Activated T-cell treated with anti-CD3 and anti-CD28 coated beads, Interleukin-2, amount 50 U/mL, for 4 hours (primary cell): ENCODE results near the gene SCUBE1. TPM values are rescaled to one million over a fixed set of nuclear protein-coding genes. Genes with fewer than 3 reads are reported as not detected.
A peak's percentile ranks its signal among the peaks of the same experiment; 100 is the strongest.

Source experiments
- ATAC-seq, 2 donors: fragments of 200-7000 bp; cut with Tn5 transposase; one replicate each; pipeline ENCODE4 v1.10.0; 2021
- DNase-seq: peaks from one replicate; pipeline ENCODE4 v3.0.0-alpha.2; 2020
- H3K27me3 Mint-ChIP-seq: one replicate; pipeline ENCODE4 v1.8.0; 2021; ENCODE audit warnings: low read depth, mixed read lengths
- H3K36me3 Mint-ChIP-seq: one replicate; pipeline ENCODE4 v1.8.0; 2022; ENCODE audit warnings: mixed read lengths; ENCODE audit not compliant: insufficient read depth
- H3K4me1 Mint-ChIP-seq: one replicate; pipeline ENCODE4 v1.8.0; 2021; ENCODE audit warnings: low read depth, mixed read lengths
- H3K4me3 Mint-ChIP-seq: one replicate; pipeline ENCODE4 v1.8.0; 2021; ENCODE audit warnings: mild to moderate bottlenecking, moderate library complexity, mixed read lengths
- H3K9me3 Mint-ChIP-seq: one replicate; pipeline ENCODE4 v1.8.0; 2021; ENCODE audit warnings: mixed read lengths
- total RNA-seq, 3 donors: library from RNA; stranded (reverse); gene quantifications; one replicate each; pipeline ENCODE4 v1.2.1, GENCODE V29; 2021

The SCUBE1 gene
- total RNA-seq, result under 1 TPM in 1 of 3 donors, not detected in 2; 0.08 TPM

DNA sequence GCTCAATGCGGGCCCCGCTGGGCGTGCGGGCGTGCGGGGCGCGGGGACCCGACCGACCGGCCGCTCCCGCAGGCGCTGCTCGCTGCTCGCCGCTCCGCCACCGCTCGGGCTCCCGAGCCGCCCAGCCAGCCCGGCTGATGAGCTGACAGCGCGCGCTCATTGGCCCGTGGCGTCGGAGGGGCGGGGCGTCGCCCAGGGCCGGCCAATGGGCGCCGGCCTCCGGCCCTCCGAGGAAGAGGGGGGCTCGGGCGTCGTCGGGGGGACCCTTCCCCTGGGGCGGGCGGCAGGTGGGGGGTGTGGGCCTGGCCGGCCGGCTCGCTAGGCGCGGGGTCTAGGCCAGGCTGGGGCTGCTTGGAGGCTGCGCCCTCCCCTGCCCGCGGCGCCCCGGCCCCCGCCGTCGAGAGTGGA is at the start of gene SCUBE1:
TSS of gene SCUBE1 (minus strand) at position 111 of the 408 bp plus-strand sequence. CDS start 111 bp downstream, outside the sequence.
- H3K27me3 Mint-ChIP-seq, result peaks cover 58% of the 10 kb centered on the region

DNA sequence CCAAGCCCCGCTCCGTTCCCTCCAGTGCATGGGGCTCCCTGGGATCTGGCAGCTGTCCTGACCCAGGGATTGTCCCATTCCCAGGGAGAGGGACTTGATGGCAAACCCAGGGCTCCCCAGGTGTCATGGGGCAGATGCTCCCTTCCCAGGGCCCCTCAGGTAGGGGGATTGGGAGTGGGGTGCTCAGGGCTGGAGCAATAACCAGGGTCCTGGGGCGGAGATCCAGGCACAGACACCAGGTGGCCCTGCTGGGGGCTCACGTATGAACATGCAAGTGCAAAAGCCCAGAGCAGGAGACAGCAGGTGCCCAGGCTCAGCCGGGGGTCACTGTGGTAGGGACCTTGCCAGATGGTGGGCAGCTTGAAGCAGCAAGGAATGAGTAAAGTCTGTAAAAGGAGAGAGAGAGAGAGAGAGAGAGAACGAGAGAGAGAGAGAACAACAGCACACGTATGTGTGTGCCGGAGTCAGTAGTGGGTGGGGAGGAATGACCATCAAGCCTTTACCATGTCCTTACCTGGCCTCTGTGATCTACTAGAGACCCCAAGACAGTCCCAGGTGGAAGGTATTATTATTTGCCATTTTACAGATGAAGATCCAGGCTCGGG is 49.3 kb upstream of the SCUBE1 start:
- Mint-ChIP-seq H3K4me1 (peaks cover 3% of the 10 kb centered on the region), H3K4me3 (no peak overlapping the region), H3K9me3 (no peaks in the 10 kb centered on the region), H3K27me3 (peaks cover 10% of the 10 kb centered on the region), H3K36me3 (no peaks in the 10 kb centered on the region)
- no peak for DNase-seq
- ATAC-seq, result no peak

More for the DNA sequence above, at the start of gene SCUBE1:
- peak; percentile 87 to 89 for ATAC-seq
- Mint-ChIP-seq H3K9me3 (no peaks in the 10 kb centered on the region), H3K36me3 (no peaks in the 10 kb centered on the region), H3K4me1 (peaks cover 15% of the 10 kb centered on the region), H3K4me3 (no peak within 1 kb of the TSS)
- DNase-seq, result peak; percentile 37

DNA sequence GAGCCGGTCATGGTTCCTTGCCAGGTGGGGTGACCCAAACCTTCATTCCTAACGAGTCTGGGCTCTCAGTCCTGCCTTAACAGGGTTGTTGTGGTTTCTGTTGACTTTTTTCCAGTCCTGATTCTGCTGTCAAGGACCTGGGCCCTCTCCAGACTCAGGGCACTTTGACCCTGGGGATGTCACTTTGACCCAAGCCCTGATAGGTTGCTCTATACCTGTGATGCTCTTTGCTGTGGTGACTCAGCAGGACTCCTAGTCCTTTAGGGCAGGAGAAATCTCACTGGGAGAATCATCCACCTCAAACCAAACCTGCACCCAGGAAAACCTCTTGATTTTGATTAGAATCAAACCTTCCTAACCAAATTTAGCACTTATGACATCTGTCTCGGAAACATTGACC is 48.1 kb upstream of the SCUBE1 start:
- ATAC-seq (no peak), DNase-seq (no peak)
- Mint-ChIP-seq H3K27me3 (peaks cover 17% of the 10 kb centered on the region), H3K36me3 (no peaks in the 10 kb centered on the region), H3K4me1 (peaks cover 3% of the 10 kb centered on the region), H3K9me3 (no peaks in the 10 kb centered on the region), H3K4me3 (no peak overlapping the region)

DNA sequence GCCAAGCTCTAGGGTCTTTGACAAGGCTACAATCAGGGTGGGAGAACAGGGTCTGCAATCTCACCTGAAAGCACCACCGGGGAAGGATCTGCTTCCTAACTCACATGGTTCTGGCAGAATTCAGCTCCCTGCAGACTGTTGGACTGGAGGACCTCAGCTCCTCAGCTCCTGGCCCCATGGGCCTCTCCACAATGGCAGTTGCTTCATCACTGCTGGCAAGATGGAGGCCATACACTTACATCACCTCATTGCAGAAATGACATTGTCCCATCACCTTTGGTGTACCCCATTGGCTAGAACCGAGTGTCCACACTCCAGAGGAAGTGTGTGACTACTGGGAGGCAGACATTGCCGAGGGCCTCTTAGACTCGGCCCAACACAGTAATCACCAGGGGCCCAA is 47.7 kb upstream of the SCUBE1 start:
- ATAC-seq, result no peak
- H3K4me3 Mint-ChIP-seq, result no peak overlapping the region
- H3K9me3 Mint-ChIP-seq, result no peaks in the 10 kb centered on the region
- H3K36me3 Mint-ChIP-seq, result no peaks in the 10 kb centered on the region
- no peak for DNase-seq
- peaks cover 3% of the 10 kb centered on the region for H3K4me1 Mint-ChIP-seq
- peaks cover 18% of the 10 kb centered on the region for H3K27me3 Mint-ChIP-seq

DNA sequence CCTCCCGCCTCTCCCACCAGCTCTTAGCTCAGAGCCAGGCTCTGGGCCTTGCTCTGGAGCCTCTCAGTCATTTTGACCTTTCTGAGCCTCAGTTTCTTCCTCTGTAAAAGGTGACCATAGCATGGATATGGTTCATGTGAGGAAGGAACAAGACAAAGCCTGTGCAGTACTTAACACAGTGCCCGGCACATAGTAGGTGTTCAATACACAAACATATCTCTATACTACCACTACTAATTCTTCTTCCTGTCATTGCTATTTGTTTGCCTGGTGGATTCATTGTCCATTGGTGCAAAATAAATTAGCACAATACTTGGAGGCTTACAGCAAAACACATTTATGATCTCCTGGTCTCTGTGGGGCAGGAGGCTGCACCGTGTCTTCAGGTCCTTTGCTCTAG is 47.0 kb upstream of the SCUBE1 start:
- H3K4me3 Mint-ChIP-seq, result no peak overlapping the region
- ATAC-seq, result no peak
- DNase-seq, result no peak
- H3K36me3 Mint-ChIP-seq, result no peaks in the 10 kb centered on the region
- H3K4me1 Mint-ChIP-seq, result peaks cover 5% of the 10 kb centered on the region
- peaks cover 21% of the 10 kb centered on the region for H3K27me3 Mint-ChIP-seq
- no peaks in the 10 kb centered on the region for H3K9me3 Mint-ChIP-seq

DNA sequence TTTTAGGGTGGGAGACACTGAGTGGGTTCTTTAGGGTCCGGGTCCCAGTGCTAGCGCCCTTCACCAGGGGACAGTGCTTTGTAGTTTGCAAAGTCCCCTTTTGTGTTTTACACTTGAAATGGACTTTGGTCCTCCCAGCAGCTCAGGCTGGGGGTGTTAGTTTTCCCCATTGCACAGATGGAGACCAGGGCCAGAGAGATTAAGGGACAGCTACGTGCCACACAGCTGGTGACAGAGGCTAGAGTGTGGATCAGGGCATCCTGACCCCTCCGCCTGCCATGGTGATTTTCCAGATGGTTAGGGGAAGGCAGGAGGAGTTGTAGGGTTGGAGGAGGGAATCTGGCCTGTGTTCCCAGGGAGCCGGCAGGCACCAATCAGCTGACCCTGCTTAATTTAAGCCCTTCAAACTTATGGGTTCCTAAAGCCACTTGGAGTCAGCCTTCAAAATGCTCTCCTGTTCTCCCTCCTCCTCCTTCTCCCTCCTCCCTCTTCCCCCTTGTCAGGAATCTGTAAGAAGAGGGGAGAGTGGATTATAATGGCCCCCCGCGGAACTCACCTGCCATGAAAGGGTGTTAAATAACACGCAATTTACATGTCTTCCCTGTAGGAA is 46.2 kb upstream of the SCUBE1 start:
- Mint-ChIP-seq H3K36me3 (no peaks in the 10 kb centered on the region), H3K9me3 (no peaks in the 10 kb centered on the region), H3K4me3 (no peak overlapping the region), H3K27me3 (peaks cover 25% of the 10 kb centered on the region), H3K4me1 (peaks cover 5% of the 10 kb centered on the region)
- no peak for DNase-seq
- ATAC-seq, result no peak

DNA sequence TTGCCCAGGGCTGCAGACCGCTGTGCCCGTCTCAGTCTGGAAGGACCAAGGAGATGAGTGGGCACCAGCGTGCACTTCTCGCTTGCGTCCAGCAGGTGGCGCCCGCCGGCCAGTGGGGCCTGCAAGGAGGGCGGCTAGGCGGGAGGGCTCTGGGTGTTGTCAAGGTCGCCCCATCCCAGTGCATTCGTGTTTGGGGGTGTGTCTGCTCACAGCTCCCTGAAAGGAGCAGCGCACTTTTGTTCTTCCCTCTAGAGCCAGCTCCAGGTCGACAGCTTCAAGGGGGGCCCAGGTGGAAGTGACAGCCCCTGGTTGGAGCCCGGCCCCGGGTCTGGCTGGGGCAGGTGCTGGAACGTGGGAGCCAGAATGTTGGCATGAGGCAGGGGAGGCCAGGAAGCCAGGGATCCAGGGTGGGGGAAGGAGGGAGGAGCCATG is 45.3 kb upstream of the SCUBE1 start:
- DNase-seq, result peak; percentile 69
- Mint-ChIP-seq H3K9me3 (no peaks in the 10 kb centered on the region), H3K4me3 (no peak overlapping the region), H3K4me1 (peaks cover 5% of the 10 kb centered on the region), H3K36me3 (no peaks in the 10 kb centered on the region), H3K27me3 (peaks cover 25% of the 10 kb centered on the region)
- peak; percentile 65 to 71 for ATAC-seq

DNA sequence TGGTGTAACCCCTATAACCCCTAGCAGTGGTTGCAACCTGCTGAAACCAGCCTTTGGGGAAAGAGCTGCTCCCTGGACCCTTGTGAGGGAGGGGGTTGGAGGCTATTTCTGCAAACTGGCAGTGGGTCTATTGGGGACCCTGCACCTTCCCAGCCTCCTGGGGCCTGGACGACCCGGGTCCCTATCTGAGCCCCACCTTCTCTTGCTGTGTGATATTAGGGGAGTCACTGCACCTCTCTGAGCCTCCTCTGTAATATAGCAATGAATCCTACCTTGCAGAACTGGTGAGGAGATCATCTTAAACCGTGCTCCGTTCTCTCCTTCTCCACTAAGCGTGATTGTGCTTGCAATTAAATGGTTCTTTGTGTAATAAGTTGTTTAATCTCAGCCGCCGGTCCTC is 44.6 kb upstream of the SCUBE1 start:
- Mint-ChIP-seq H3K36me3 (no peaks in the 10 kb centered on the region), H3K4me1 (peaks cover 5% of the 10 kb centered on the region), H3K4me3 (peak overlapping the region; percentile 31), H3K9me3 (no peaks in the 10 kb centered on the region), H3K27me3 (peaks cover 25% of the 10 kb centered on the region)
- DNase-seq (no peak), ATAC-seq (no peak)

DNA sequence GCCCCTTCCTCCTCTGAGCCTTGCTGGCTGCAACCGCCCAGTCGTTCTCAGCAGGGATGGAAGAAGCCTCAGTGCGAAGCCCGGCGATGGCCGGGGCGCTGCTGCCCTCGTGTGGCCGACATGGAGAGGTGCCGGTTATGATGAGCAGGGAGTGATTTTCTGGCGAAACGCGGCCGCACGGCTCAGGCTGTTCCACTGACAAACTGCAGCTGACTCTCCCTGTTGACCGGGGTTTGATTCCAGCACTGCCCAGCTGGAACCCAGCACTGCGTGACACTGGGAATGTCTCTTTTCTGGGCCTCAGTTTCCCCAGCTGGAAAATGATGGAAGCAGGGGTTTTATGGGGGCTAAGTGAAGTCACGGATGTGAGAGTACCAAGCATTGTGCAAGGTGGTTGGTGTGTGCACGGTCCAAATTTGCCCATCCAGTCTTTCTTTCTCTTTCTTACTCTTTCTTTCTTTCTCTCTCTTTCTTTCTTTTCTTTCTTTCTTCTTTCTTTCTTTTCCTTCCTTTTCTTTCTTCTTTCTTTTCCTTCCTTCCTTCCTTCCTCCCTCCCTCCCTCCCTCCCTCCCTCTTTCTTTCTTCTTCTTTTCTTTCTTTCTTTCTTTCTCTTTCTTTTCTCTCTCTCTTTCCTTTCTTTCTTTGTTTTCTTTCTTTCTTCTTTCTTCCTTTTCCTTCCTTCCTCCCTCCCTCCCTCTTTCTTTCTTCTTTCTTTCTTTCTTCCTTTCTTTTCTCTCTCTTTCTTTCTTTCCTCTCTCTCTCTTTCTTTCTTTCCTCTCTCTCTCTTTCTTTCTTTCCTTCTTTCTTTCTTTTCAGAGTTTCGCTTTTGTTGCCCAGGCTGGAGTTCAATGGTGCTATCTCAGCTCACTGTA is 42.8 kb upstream of the SCUBE1 start:
- ATAC-seq, result peak; percentile 88 to 91
- Mint-ChIP-seq H3K4me1 (peaks cover 13% of the 10 kb centered on the region), H3K9me3 (no peaks in the 10 kb centered on the region), H3K27me3 (peaks cover 25% of the 10 kb centered on the region), H3K4me3 (no peak overlapping the region), H3K36me3 (no peaks in the 10 kb centered on the region)
- DNase-seq, result peak; percentile 65

DNA sequence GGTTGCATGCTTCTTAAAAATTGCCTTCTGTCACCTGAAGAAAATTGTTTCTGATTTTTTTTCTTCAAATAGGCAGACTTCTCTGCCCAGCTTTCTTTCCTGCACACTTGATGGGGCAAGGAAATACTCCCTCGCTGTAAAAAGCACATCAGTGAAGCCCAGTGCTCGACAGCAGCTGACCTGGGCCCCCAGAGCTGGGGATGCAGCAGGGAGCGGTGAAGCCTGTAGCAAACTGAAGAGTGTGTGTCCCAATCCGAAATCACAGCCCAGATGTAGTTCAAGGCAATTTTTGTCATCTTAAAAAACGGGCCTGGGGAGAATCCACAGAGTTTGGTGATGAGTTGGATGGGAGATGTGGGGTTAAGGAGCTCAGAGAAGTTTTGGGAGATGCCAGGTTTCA is 41.7 kb upstream of the SCUBE1 start:
- peaks cover 27% of the 10 kb centered on the region for H3K27me3 Mint-ChIP-seq
- DNase-seq (no peak), ATAC-seq (no peak)
- H3K9me3 Mint-ChIP-seq, result no peaks in the 10 kb centered on the region
- H3K36me3 Mint-ChIP-seq, result no peaks in the 10 kb centered on the region
- no peak overlapping the region for H3K4me3 Mint-ChIP-seq
- peaks cover 13% of the 10 kb centered on the region for H3K4me1 Mint-ChIP-seq

DNA sequence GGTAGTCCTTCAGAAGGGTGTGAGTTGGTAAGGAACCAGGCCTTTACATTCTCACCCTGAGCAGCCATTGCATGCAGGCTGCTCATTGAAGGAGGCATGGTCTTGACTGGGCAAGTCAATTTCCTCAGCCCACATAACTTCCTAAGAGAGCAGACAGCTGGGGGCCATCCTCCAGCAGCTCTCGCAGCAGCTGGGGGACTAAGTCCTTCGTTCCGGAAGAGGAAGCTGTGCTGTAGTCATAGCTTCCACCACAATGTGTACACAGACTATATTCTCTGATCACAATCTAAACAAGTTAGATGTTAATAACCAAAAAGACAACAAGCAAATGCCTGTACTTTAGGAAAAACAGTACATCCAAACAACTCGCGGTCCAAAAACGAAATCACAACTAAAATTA is 38.5 kb upstream of the SCUBE1 start:
- Mint-ChIP-seq H3K9me3 (no peaks in the 10 kb centered on the region), H3K36me3 (no peaks in the 10 kb centered on the region), H3K27me3 (peaks cover 30% of the 10 kb centered on the region), H3K4me3 (no peak overlapping the region), H3K4me1 (peaks cover 26% of the 10 kb centered on the region)
- DNase-seq (no peak), ATAC-seq (no peak)

DNA sequence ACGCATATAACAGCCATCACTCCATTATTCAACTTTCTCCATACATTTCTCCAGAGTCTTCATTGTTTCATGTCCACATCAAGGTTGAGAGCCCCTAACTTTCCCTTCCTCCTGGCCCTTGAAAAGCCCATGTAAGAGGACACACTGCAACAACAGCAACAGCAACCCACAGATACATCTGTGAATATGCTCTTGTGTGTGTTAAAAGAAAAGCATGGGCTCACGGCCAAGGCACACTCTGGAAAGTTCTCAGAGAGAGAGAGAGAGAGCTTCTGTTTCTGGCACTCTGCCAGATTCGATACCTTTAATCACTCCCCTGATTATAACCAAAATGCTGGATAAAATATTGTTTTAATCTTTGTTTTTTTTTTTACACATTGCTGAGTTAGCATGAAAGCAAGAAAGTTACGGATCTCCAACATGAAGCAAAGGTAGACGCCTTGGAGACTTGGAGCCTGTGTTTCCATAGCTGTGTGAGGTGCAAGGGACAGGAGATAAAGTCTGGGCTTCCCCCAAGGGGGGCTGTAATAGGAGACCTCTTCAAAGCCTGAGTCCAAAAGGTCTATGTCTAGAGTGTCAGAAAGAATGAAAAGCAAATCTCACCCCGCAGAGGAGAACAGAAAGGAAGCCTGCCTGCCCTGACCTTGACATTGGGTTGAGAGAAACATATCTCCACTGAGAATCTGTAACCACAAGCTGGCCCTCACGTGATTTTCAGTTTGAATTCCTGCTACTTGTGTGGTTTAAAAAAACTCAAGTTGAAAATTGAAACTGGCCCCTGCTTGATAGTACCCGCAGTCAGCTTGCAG is 34.9 kb upstream of the SCUBE1 start:
- ATAC-seq, result no peak
- no peak for DNase-seq
- no peaks in the 10 kb centered on the region for H3K36me3 Mint-ChIP-seq
- peaks cover 6% of the 10 kb centered on the region for H3K9me3 Mint-ChIP-seq
- no peak overlapping the region for H3K4me3 Mint-ChIP-seq
- peaks cover 41% of the 10 kb centered on the region for H3K27me3 Mint-ChIP-seq
- H3K4me1 Mint-ChIP-seq, result peaks cover 25% of the 10 kb centered on the region

DNA sequence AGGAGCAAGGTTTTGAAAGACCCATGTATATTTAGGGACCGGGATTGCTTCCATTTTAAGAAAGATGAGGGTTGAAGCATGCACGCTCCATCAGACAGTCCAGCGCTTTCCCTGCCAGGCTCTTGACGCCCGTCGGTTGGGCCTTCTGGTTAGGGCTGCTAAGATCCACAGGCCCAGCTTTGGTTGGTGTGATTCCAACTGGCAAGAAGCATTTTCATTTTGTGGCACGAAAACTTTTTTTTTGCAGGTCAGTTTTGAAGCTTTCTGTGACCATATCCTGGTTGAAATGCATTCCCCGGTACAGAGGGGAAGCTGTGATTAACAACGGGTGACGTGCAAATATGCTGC is 34.4 kb upstream of the SCUBE1 start:
- H3K4me3 Mint-ChIP-seq, result no peak overlapping the region
- DNase-seq (no peak), ATAC-seq (no peak)
- peaks cover 6% of the 10 kb centered on the region for H3K9me3 Mint-ChIP-seq
- H3K36me3 Mint-ChIP-seq, result no peaks in the 10 kb centered on the region
- peaks cover 25% of the 10 kb centered on the region for H3K4me1 Mint-ChIP-seq
- peaks cover 41% of the 10 kb centered on the region for H3K27me3 Mint-ChIP-seq
